Ectodermal cell (in vitro differentiated cells): ENCODE results near the gene SKA1. TPM values are rescaled to one million over a fixed set of nuclear protein-coding genes. Genes with fewer than 3 reads are reported as not detected.
A peak's percentile ranks its signal among the peaks of the same experiment; 100 is the strongest.

Experiments used
- H3K27ac ChIP-seq: 2 replicates; pipeline ENCODE4 v1.7.0; 2013; ENCODE audit warnings: mild to moderate bottlenecking, low read depth, low read length; ENCODE audit not compliant: insufficient read depth, poor library complexity, severe bottlenecking
- H3K27me3 ChIP-seq: 2 replicates; pipeline ENCODE4 v1.7.0; 2013; ENCODE audit warnings: mild to moderate bottlenecking, low read length; ENCODE audit not compliant: insufficient read depth, control insufficient read depth, poor library complexity, severe bottlenecking
- H3K36me3 ChIP-seq: one replicate; pipeline ENCODE4 v1.7.0; 2013; ENCODE audit warnings: low read length; ENCODE audit not compliant: control insufficient read depth, insufficient read depth
- H3K4me1 ChIP-seq: one replicate; pipeline ENCODE4 v1.7.0; 2013; ENCODE audit warnings: low read length; ENCODE audit not compliant: control insufficient read depth, insufficient read depth
- H3K4me3 ChIP-seq: 2 replicates; pipeline ENCODE4 v1.7.0; 2013; ENCODE audit warnings: low read depth, low read length, control low read depth; ENCODE audit not compliant: insufficient read depth
- H3K9me3 ChIP-seq: 2 replicates; pipeline ENCODE4 v1.7.0; 2013; ENCODE audit warnings: mild to moderate bottlenecking, low read length, moderate library complexity; ENCODE audit not compliant: control insufficient read depth
- WGBS, 2 experiments: methylation state at CpG; one replicate each; pipeline ENCODE4 v1.1.7; 2013; ENCODE audit warnings: missing lambda C conversion rate in 2 of 2; 5-methylcytosine and 5-hydroxymethylcytosine counted together
- polyA plus RNA-seq, 4 experiments: library from polyadenylated mRNA; stranded (reverse); fragments of 50-300 nt; gene quantifications; one replicate each; pipeline ENCODE4 v1.2.3, GENCODE V29; 2013

SKA1 gene
- polyA plus RNA-seq (2013, experiment 1 of 4) = 29.9 TPM
- polyA plus RNA-seq (2013, experiment 2 of 4) = 25.3 TPM
- polyA plus RNA-seq (2013, experiment 3 of 4) = 19.9 TPM
- 18.8 TPM for polyA plus RNA-seq (2013, experiment 4 of 4)

GRCh38 chr18:50374753-50375391 is at the start of gene SKA1:
Gene SKA1 (plus strand): TSS chr18:50375046. CDS start chr18:50375831, 785 bp downstream.
- 0 to 1% methylated on average over 47 of the region's 47 CpGs for WGBS, 2 experiments
- Histone ChIP-seq H3K27ac (peak within 1 kb of the TSS; percentile 62), H3K9me3 (no peaks in the 10 kb centered on the region), H3K27me3 (no peaks in the 10 kb centered on the region), H3K36me3 (no peaks in the 10 kb centered on the region), H3K4me3 (peak within 1 kb of the TSS; percentile 83), H3K4me1 (peaks cover 4% of the 10 kb centered on the region)

- Histone ChIP-seq H3K4me1 (no peaks in the 10 kb centered on the region), H3K27ac (no peak overlapping the region), H3K36me3 (no peaks in the 10 kb centered on the region), H3K4me3 (no peak overlapping the region), H3K27me3 (no peaks in the 10 kb centered on the region), H3K9me3 (no peaks in the 10 kb centered on the region)
- WGBS, 2 experiments = 86 to 90% methylated on average over 3 of the region's 3 CpGs
Measured at GRCh38 chr18:50327983-50328382, 46.9 kb upstream of the SKA1 start.

GRCh38 chr18:50330176-50330575 is 44.7 kb upstream of the SKA1 start:
- Histone ChIP-seq H3K4me1 (peaks cover 4% of the 10 kb centered on the region), H3K27me3 (no peaks in the 10 kb centered on the region), H3K27ac (no peak overlapping the region), H3K9me3 (no peaks in the 10 kb centered on the region), H3K36me3 (no peaks in the 10 kb centered on the region), H3K4me3 (no peak overlapping the region)

DNA sequence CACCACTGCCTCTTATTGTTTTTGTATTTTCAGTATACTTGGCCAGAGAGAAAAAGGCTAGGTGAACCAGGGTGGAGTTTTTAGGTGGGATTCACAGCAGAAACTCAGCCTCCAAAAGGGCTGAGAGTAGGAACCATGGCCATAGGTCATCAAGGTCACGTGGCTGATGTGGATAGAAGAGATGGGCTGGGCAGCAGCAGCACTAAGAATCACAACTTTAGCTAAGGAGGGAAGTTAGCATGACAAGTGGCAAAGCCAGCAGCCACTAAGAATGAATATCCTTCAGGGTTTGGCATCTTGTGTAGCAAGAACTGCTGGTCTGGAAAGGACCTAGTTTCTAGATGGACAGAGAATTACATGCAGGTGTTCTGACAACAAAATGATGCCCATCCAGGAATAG is 43.2 kb upstream of the SKA1 start:
- Histone ChIP-seq H3K27me3 (no peaks in the 10 kb centered on the region), H3K27ac (no peak overlapping the region), H3K9me3 (no peaks in the 10 kb centered on the region), H3K4me3 (no peak overlapping the region), H3K4me1 (peaks cover 4% of the 10 kb centered on the region), H3K36me3 (no peaks in the 10 kb centered on the region)
- WGBS, 2 experiments = 84 to 92% methylated on average over 1 of the region's 1 CpG

GRCh38 chr18:50334546-50335152 is 40.2 kb upstream of the SKA1 start:
- H3K9me3 ChIP-seq = no peaks in the 10 kb centered on the region
- no peaks in the 10 kb centered on the region for H3K27me3 ChIP-seq
- 78 to 84% methylated on average over 7 of the region's 7 CpGs for WGBS, 2 experiments
- H3K36me3 ChIP-seq = no peaks in the 10 kb centered on the region
- no peak overlapping the region for H3K27ac ChIP-seq
- peaks cover 4% of the 10 kb centered on the region for H3K4me1 ChIP-seq
- H3K4me3 ChIP-seq = no peak overlapping the region

- peaks cover 4% of the 10 kb centered on the region for H3K4me1 ChIP-seq
- 96 to 99% methylated on average over 2 of the region's 2 CpGs for WGBS, 2 experiments
- H3K4me3 ChIP-seq = no peak overlapping the region
- no peak overlapping the region for H3K27ac ChIP-seq
- no peaks in the 10 kb centered on the region for H3K27me3 ChIP-seq
- no peaks in the 10 kb centered on the region for H3K9me3 ChIP-seq
- no peaks in the 10 kb centered on the region for H3K36me3 ChIP-seq
Measured at GRCh38 chr18:50338122-50338521, 36.7 kb upstream of the SKA1 start.

GRCh38 chr18:50338715-50339114 is 36.1 kb upstream of the SKA1 start:
- Histone ChIP-seq H3K27ac (no peak overlapping the region), H3K4me3 (no peak overlapping the region)

GRCh38 chr18:50340078-50340477 is 34.8 kb upstream of the SKA1 start:
- H3K27me3 ChIP-seq = no peaks in the 10 kb centered on the region
- no peaks in the 10 kb centered on the region for H3K4me1 ChIP-seq
- no peaks in the 10 kb centered on the region for H3K9me3 ChIP-seq
- H3K27ac ChIP-seq = no peak overlapping the region
- no peaks in the 10 kb centered on the region for H3K36me3 ChIP-seq
- H3K4me3 ChIP-seq = no peak overlapping the region
- 91 to 92% methylated on average over 24 of the region's 24 CpGs for WGBS, 2 experiments

More at GRCh38 chr18:50338715-50339114, 36.1 kb upstream of the SKA1 start:
- H3K9me3 ChIP-seq = no peaks in the 10 kb centered on the region
- WGBS, 2 experiments = 39 to 48% methylated on average over 2 of the region's 2 CpGs
- H3K4me1 ChIP-seq = no peaks in the 10 kb centered on the region
- no peaks in the 10 kb centered on the region for H3K36me3 ChIP-seq
- no peaks in the 10 kb centered on the region for H3K27me3 ChIP-seq

DNA sequence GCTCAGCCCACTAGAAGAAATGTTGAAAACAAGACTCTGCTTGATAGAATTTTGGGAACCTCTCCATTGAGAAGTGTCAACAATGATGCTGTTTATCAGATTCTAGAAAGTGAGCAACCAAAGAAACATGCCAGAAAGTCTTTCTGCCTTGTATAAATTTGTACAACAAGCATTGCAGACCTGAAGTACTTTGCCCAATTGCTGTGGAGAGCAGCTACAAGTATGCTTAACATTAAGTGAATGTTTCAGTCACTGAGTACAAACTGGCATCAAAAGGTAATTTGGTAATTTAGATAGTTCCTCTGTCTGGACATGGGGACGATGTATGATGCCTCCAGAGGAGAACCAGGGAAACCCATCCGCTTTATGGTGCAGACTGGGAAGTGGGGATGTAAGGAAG is 33.4 kb upstream of the SKA1 start:
- Histone ChIP-seq H3K36me3 (no peaks in the 10 kb centered on the region), H3K27ac (no peak overlapping the region), H3K4me3 (no peak overlapping the region), H3K27me3 (no peaks in the 10 kb centered on the region), H3K4me1 (no peaks in the 10 kb centered on the region), H3K9me3 (no peaks in the 10 kb centered on the region)
- WGBS, 2 experiments = 76 to 90% methylated on average over 2 of the region's 2 CpGs

GRCh38 chr18:50350699-50351098 is 24.1 kb upstream of the SKA1 start:
- WGBS, 2 experiments = 87 to 95% methylated on average over 1 to 2 of the region's 2 CpGs

More at GRCh38 chr18:50350699-50351098, 24.1 kb upstream of the SKA1 start:
- Histone ChIP-seq H3K4me3 (no peak overlapping the region), H3K27ac (no peak overlapping the region), H3K27me3 (no peaks in the 10 kb centered on the region), H3K9me3 (no peaks in the 10 kb centered on the region), H3K36me3 (no peaks in the 10 kb centered on the region), H3K4me1 (no peaks in the 10 kb centered on the region)
